WERI-Rb-1 (cell line): ENCODE measurements around the gene ASTL.
"Not testable (repeated sequence)": the region's sequence is repeated elsewhere in the genome, so short reads cannot be mapped to it uniquely, and the experiment has no call there.

ENCODE experiments used
- DNase-seq: peaks from one replicate; pipeline ENCODE4 v3.0.0-alpha.2; 2020
- H3K27ac ChIP-seq: fragments of 250-450 bp; sonication (Bioruptor Pico); 2 replicates; pipeline ENCODE4 v1.5.1; 2020; ENCODE audit warnings: mild to moderate bottlenecking, moderate library complexity
- H3K27me3 ChIP-seq: fragments of 250-450 bp; sonication (Bioruptor Pico); 2 replicates; pipeline ENCODE4 v1.5.1; 2021; ENCODE audit warnings: mild to moderate bottlenecking, low read depth, moderate library complexity; ENCODE audit not compliant: insufficient read depth, severe bottlenecking
- H3K36me3 ChIP-seq: fragments of 250-450 bp; sonication (Bioruptor Pico); 2 replicates; pipeline ENCODE4 v1.5.1; 2020; ENCODE audit warnings: mild to moderate bottlenecking, moderate library complexity
- H3K4me3 ChIP-seq: 2 replicates; pipeline ENCODE4 v1.5.1; 2011; ENCODE audit warnings: low read depth, mild to moderate bottlenecking, control low read depth, low read length
- H3K9me3 ChIP-seq: fragments of 250-450 bp; sonication (Bioruptor Pico); 2 replicates; pipeline ENCODE4 v1.5.1; 2021; ENCODE audit warnings: mild to moderate bottlenecking, moderate library complexity; ENCODE audit not compliant: severe bottlenecking
- CTCF ChIP-seq: IDR thresholded peaks from 2 replicates; pipeline ENCODE4 v1.5.1; 2011; ENCODE audit warnings: low read depth, mild to moderate bottlenecking, control low read depth, inconsistent platforms, low read length

Gene ASTL

GRCh38 chr2:96164459-96165184 lies 26.3 kb upstream of the ASTL start:
- no peak for TF ChIP-seq CTCF
- peaks cover 1% of the 10 kb centered on the region for H3K9me3 ChIP-seq
- H3K27me3 ChIP-seq = no peaks in the 10 kb centered on the region
- H3K36me3 ChIP-seq = no peaks in the 10 kb centered on the region
- DNase-seq = no peak
- no peak overlapping the region for H3K4me3 ChIP-seq
- no peak overlapping the region for H3K27ac ChIP-seq

GRCh38 chr2:96163768-96164429 lies 25.6 kb upstream of the ASTL start:
- no peak for TF ChIP-seq CTCF
- no peak for DNase-seq
- no peaks in the 10 kb centered on the region for H3K27me3 ChIP-seq
- no peaks in the 10 kb centered on the region for H3K9me3 ChIP-seq
- no peak overlapping the region for H3K4me3 ChIP-seq
- no peak overlapping the region for H3K27ac ChIP-seq
- H3K36me3 ChIP-seq = no peaks in the 10 kb centered on the region

- Histone ChIP-seq H3K36me3 (no peaks in the 10 kb centered on the region), H3K27me3 (no peaks in the 10 kb centered on the region), H3K9me3 (no peaks in the 10 kb centered on the region), H3K4me3 (no peak overlapping the region), H3K27ac (no peak overlapping the region)
- DNase-seq = no peak
- TF ChIP-seq CTCF = no peak
Measured at GRCh38 chr2:96163415-96163767, 25.1 kb upstream of the ASTL start.

- Histone ChIP-seq H3K4me3 (no peak overlapping the region), H3K9me3 (no peaks in the 10 kb centered on the region), H3K36me3 (no peaks in the 10 kb centered on the region), H3K27me3 (no peaks in the 10 kb centered on the region), H3K27ac (no peak overlapping the region)
- no peak for TF ChIP-seq CTCF
- DNase-seq = no peak
Measured at GRCh38 chr2:96161898-96162297, 23.6 kb upstream of the ASTL start.

GRCh38 chr2:96160366-96160765 lies 22.1 kb upstream of the ASTL start:
- H3K27ac ChIP-seq, DNase-seq, H3K4me3 ChIP-seq, H3K36me3 ChIP-seq, H3K27me3 ChIP-seq, H3K9me3 ChIP-seq: not testable (repeated sequence)

- H3K4me3 ChIP-seq = no peak overlapping the region
- H3K9me3 ChIP-seq = no peaks in the 10 kb centered on the region
- H3K27ac ChIP-seq = no peak overlapping the region
- H3K36me3 ChIP-seq = no peaks in the 10 kb centered on the region
- TF ChIP-seq CTCF = no peak
- H3K27me3 ChIP-seq = no peaks in the 10 kb centered on the region
- DNase-seq = no peak
Measured at GRCh38 chr2:96159084-96159830, 21.0 kb upstream of the ASTL start.
